Colonic mucosa (tissue), 4 donors: ENCODE data around the gene H3-3A. TPM values are rescaled to one million over a fixed set of nuclear protein-coding genes. Genes with fewer than 3 reads are reported as not detected.

ENCODE experiments used
- DNase-seq: peaks from one replicate; pipeline ENCODE4 v3.0.0-alpha.2; 2020
- H3K27ac ChIP-seq: fragments of 200-600 bp; one replicate; pipeline ENCODE4 v1.8.0; 2021
- H3K27me3 ChIP-seq: fragments of 200-600 bp; one replicate; pipeline ENCODE4 v1.8.0; 2021
- H3K36me3 ChIP-seq: fragments of 200-600 bp; one replicate; pipeline ENCODE4 v1.8.0; 2021
- H3K4me1 ChIP-seq: fragments of 200-600 bp; one replicate; pipeline ENCODE4 v1.8.0; 2021; ENCODE audit warnings: mild to moderate bottlenecking
- H3K4me3 ChIP-seq: fragments of 200-600 bp; one replicate; pipeline ENCODE4 v1.8.0; 2021
- H3K9ac ChIP-seq, 2 donors: one replicate each; pipeline ENCODE4 v1.7.0; 2013; ENCODE audit warnings: control low read depth in 2 of 2, low read depth in 2 of 2, low read length in 2 of 2
- H3K9me3 ChIP-seq: fragments of 200-600 bp; one replicate; pipeline ENCODE4 v1.8.0; 2021
- CTCF ChIP-seq: fragments of 200-600 bp; IDR thresholded peaks from one replicate; pipeline ENCODE4 v1.8.0; 2022; ENCODE audit warnings: antibody characterized with exemption, mild to moderate bottlenecking
- intact Hi-C: fragments of 100-400 bp; cut with DNase I; formaldehyde crosslinking; loops from one replicate; pipeline ENCODE4 v1.14.1; 2022
- total RNA-seq, 2 donors: library from RNA; stranded (reverse); fragmentation: NEBNext Ultra II Directional in 1 of 2; extraction: Animal tissue kit (Norgen Biotek cat#: 25700) in 1 of 2; gene quantifications; one replicate each; pipeline ENCODE4 v1.2.1, GENCODE V29; 2021
- donor health status: healthy.
- donor health status: DM: no; HTN: no; CAD: no.
- donor health status: DM: no; HTN: no; CAD: no.

Gene H3-3A
- total RNA-seq, 2 donors from 2014 or later = 680 to 810 TPM

- Histone ChIP-seq H3K36me3 (peaks cover 14% of the 10 kb centered on the region), H3K4me3 (no peak overlapping the region)
- intact Hi-C loops = no loop called here
These were observed 9.8 kb downstream of the H3-3A start for GRCh38 chr1:226072347-226072746.

GRCh38 chr1:226073184-226073950, 10.9 kb downstream of the H3-3A start:
- intact Hi-C loops = no loop called here
- no peak for DNase-seq
- Histone ChIP-seq H3K27me3 (no peaks in the 10 kb centered on the region), H3K9ac (no peak overlapping the region), H3K36me3 (peaks cover 11% of the 10 kb centered on the region), H3K4me1 (no peaks in the 10 kb centered on the region), H3K27ac (no peak overlapping the region), H3K9me3 (no peaks in the 10 kb centered on the region), H3K4me3 (no peak overlapping the region)
- TF ChIP-seq CTCF = no peak

More at GRCh38 chr1:226072347-226072746, 9.8 kb downstream of the H3-3A start:
- no peak for TF ChIP-seq CTCF
- DNase-seq = no peak
- Histone ChIP-seq H3K27ac (no peak overlapping the region), H3K4me1 (no peaks in the 10 kb centered on the region), H3K9me3 (no peaks in the 10 kb centered on the region), H3K9ac (no peak overlapping the region), H3K27me3 (no peaks in the 10 kb centered on the region)

GRCh38 chr1:226074046-226074445, 11.5 kb downstream of the H3-3A start:
- H3K36me3 ChIP-seq = peaks cover 9% of the 10 kb centered on the region
- no peak overlapping the region for H3K4me3 ChIP-seq
- TF ChIP-seq CTCF = no peak
- no peaks in the 10 kb centered on the region for H3K27me3 ChIP-seq
- H3K4me1 ChIP-seq = no peaks in the 10 kb centered on the region
- H3K27ac ChIP-seq = no peak overlapping the region
- H3K9me3 ChIP-seq = no peaks in the 10 kb centered on the region
- intact Hi-C loops = no loop called here
- no peak for DNase-seq
- H3K9ac ChIP-seq = no peak overlapping the region

- Histone ChIP-seq H3K27me3 (no peaks in the 10 kb centered on the region), H3K36me3 (peaks cover 9% of the 10 kb centered on the region), H3K4me1 (no peaks in the 10 kb centered on the region), H3K9me3 (no peaks in the 10 kb centered on the region), H3K9ac (no peak overlapping the region), H3K4me3 (no peak overlapping the region), H3K27ac (no peak overlapping the region)
- no peak for TF ChIP-seq CTCF
- intact Hi-C loops = no loop called here
- no peak for DNase-seq
These were observed 13.9 kb downstream of the H3-3A start for GRCh38 chr1:226076378-226076777.

- Histone ChIP-seq H3K27ac (no peak overlapping the region), H3K9me3 (no peaks in the 10 kb centered on the region), H3K4me1 (no peaks in the 10 kb centered on the region), H3K9ac (no peak overlapping the region), H3K27me3 (no peaks in the 10 kb centered on the region), H3K36me3 (no peaks in the 10 kb centered on the region), H3K4me3 (no peak overlapping the region)
- no peak for DNase-seq
- no peak for TF ChIP-seq CTCF
- intact Hi-C loops = no loop called here
These were observed 15.9 kb downstream of the H3-3A start for GRCh38 chr1:226078374-226078773.
